Thymus (tissue), 11 donors: Measurements from ENCODE around the gene HP1BP3. TPM values are rescaled to one million over a fixed set of nuclear protein-coding genes. Genes with fewer than 3 reads are reported as not detected.
"Not testable (repeated sequence)": the region's sequence is repeated elsewhere in the genome, so short reads cannot be mapped to it uniquely, and the experiment has no call there.

Experiments used
- DNase-seq, 9 donors: peaks; one replicate each; pipeline ENCODE4 v3.0.0-alpha.2; 2013; ENCODE audit warnings: low spot score in 9 of 9, low read depth in 6 of 9, missing footprints in 1 of 9
- H3K27ac ChIP-seq, 2 donors: one replicate each; pipeline ENCODE4 v1.5.1; 2013; ENCODE audit warnings: control low read depth in 1 of 2, low read depth in 1 of 2, low read length in 1 of 2, mild to moderate bottlenecking in 1 of 2, moderate library complexity in 1 of 2
- H3K27me3 ChIP-seq, 2 donors: one replicate each; pipeline ENCODE4 v1.5.1; 2013; ENCODE audit warnings: low read length in 1 of 2; ENCODE audit not compliant: control insufficient read depth in 2 of 2, insufficient read depth in 1 of 2
- H3K36me3 ChIP-seq, 2 donors: one replicate each; pipeline ENCODE4 v1.5.1; 2013; ENCODE audit warnings: low read length in 1 of 2, mild to moderate bottlenecking in 1 of 2, moderate library complexity in 1 of 2; ENCODE audit not compliant: control insufficient read depth in 2 of 2, insufficient read depth in 2 of 2
- H3K4me1 ChIP-seq, 2 donors: one replicate each; pipeline ENCODE4 v1.5.1; 2013; ENCODE audit warnings: low read length in 2 of 2; ENCODE audit not compliant: control insufficient read depth in 2 of 2, insufficient read depth in 2 of 2
- H3K4me3 ChIP-seq, 2 donors: one replicate each; pipeline ENCODE4 v1.5.1; 2013; ENCODE audit warnings: low read length in 2 of 2, control low read depth in 1 of 2, mild to moderate bottlenecking in 1 of 2
- H3K9me3 ChIP-seq, 2 donors: one replicate each; pipeline ENCODE4 v1.5.1; 2013; ENCODE audit warnings: low read length in 1 of 2, mild to moderate bottlenecking in 1 of 2; ENCODE audit not compliant: control insufficient read depth in 2 of 2, insufficient read depth in 1 of 2
- WGBS: extraction: QIAGEN DNeasy Blood & Tissue Kit; methylation state at CpG from one replicate; pipeline ENCODE4 v1.1.7; 2013; 5-methylcytosine and 5-hydroxymethylcytosine counted together
- polyA plus RNA-seq: library from polyadenylated mRNA; stranded (reverse); fragments of 200-250 nt; gene quantifications from one replicate; pipeline ENCODE4 v1.2.3, GENCODE V29; 2013
- total RNA-seq: library from RNA; stranded (reverse); fragments of 120-200 nt; gene quantifications from one replicate; pipeline ENCODE4 v1.2.4, GENCODE V29; 2013
- donor health status: healthy.

Gene HP1BP3
- total and polyA plus RNA-seq, 2 donors = 123 to 172 TPM

DNA sequence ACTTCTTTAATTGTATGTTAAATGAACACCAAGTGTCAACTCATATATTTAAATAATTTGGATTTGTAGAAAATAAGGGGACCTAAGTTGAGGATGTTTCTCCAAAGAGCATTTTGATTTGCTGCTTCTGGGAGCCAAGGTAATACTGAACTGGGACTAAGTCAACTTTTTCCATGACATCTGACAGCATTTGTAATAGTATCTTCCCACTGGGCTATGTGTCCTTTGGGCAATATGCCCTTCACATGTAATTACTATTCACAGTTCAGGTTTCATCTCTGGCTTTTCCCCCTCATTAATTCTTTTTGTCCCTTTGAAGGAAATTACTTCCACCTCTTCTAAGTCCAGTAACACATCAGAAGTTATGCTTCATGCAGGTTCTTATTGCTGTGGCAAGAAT lies 36.7 kb upstream of the HP1BP3 start:
- Histone ChIP-seq H3K9me3 (no peaks in the 10 kb centered on the region), H3K36me3 (peaks cover 4 to 6% of the 10 kb centered on the region in 2 donors), H3K4me1 (no peaks in the 10 kb centered on the region), H3K27me3 (no peaks in the 10 kb centered on the region), H3K27ac (no peak overlapping the region), H3K4me3 (no peak overlapping the region)
- no peak for DNase-seq

DNA sequence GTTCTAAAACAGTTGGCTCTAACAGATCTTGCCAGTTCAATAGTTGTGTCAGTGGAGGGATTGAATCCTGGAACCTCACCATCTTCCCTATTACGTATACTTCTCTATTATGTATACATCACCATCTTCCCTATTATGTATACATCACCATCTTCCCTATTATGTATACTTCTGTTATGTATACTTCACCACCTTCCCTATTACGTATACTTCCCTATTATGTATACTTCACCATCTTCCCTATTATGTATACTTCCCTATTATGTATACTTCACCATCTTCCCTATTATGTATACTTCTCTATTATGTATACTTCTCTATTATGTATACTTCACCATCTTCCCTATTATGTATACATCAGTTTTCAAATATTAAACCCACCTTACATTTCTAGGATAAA lies 34.4 kb upstream of the HP1BP3 start:
- H3K4me1 ChIP-seq = no peaks in the 10 kb centered on the region
- H3K36me3 ChIP-seq = peaks cover 3 to 4% of the 10 kb centered on the region in 2 donors
- no peak overlapping the region for H3K27ac ChIP-seq
- H3K9me3 ChIP-seq = no peaks in the 10 kb centered on the region
- H3K27me3 ChIP-seq = no peaks in the 10 kb centered on the region
- WGBS = 49% methylated on average over 2 of the region's 2 CpGs
- H3K4me3 ChIP-seq = no peak overlapping the region
- no peak for DNase-seq

DNA sequence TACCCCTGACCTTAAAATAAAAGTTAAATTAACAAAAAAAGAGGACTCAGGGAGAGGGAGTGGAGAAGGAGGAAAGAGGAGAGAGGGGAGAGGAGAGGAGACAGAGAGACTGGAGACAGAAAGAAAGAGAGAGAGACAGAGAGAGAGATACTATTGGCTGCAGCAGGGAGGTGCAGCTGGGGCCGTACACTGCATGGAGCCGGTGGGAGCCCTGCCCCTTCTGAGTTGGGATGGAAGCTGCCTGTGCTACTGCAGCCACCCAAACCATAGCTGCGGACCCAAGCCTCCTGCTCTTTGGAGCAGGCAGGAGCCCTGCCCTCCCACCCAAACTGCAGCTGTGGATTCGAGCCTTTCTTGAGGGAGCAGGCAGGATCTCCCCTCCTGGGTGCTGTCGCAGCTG lies 32.7 kb upstream of the HP1BP3 start:
- H3K27ac ChIP-seq = no peak overlapping the region
- H3K9me3 ChIP-seq = no peaks in the 10 kb centered on the region
- 97% methylated on average over 5 of the region's 5 CpGs for WGBS
- H3K36me3 ChIP-seq = peaks cover 3 to 4% of the 10 kb centered on the region in 2 donors
- no peaks in the 10 kb centered on the region for H3K4me1 ChIP-seq
- no peak overlapping the region for H3K4me3 ChIP-seq
- no peak for DNase-seq
- no peaks in the 10 kb centered on the region for H3K27me3 ChIP-seq

DNA sequence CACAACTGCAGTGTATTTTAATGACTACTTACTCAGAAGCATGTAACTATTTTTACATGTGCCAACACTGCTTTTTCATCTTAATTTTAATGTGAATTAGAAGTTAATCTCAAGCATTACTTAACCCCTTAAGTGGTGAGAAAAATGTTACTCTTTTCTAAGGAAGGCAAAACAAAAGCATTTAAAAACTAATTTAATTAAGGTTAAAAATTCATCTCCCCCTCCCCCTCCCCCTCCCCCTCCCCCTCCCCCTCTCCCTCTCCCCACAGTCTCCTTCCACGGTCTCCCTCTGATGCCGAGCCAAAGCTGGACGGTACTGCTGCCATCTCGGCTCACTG lies 27.4 kb upstream of the HP1BP3 start:
- peaks cover 0 to 4% of the 10 kb centered on the region in 2 donors for H3K36me3 ChIP-seq
- no peak overlapping the region for H3K27ac ChIP-seq
- no peak overlapping the region for H3K4me3 ChIP-seq
- no peaks in the 10 kb centered on the region for H3K9me3 ChIP-seq
- no peaks in the 10 kb centered on the region for H3K4me1 ChIP-seq
- DNase-seq = no peak
- H3K27me3 ChIP-seq = no peaks in the 10 kb centered on the region
- WGBS = no CpG with 5 or more reads among the region's 4 CpGs

DNA sequence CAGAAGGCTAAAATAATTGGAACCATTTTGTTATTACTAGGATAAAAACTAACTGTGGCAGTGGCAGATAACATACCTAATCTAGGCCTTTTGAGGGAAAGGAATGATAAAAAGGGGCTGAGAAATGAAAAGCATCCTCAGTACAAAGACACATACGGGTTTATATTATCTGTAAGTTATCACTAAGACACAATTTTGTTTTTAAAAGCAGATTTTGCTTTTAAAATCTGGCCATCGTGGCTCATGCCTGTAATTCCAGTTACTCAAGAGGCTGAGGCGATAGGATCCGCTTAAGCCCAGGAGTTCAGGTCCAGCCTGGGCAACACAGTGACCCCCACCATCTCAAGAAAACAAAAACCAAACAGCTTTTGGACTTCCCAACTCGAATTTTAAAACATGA lies 24.8 kb upstream of the HP1BP3 start:
- H3K36me3 ChIP-seq = peaks cover 3 to 10% of the 10 kb centered on the region in 2 donors
- H3K9me3 ChIP-seq = no peaks in the 10 kb centered on the region
- H3K27ac ChIP-seq = no peak overlapping the region
- no peaks in the 10 kb centered on the region for H3K27me3 ChIP-seq
- no peaks in the 10 kb centered on the region for H3K4me1 ChIP-seq
- H3K4me3 ChIP-seq = no peak overlapping the region
- 97% methylated on average over 5 of the region's 5 CpGs for WGBS
- DNase-seq = no peak

DNA sequence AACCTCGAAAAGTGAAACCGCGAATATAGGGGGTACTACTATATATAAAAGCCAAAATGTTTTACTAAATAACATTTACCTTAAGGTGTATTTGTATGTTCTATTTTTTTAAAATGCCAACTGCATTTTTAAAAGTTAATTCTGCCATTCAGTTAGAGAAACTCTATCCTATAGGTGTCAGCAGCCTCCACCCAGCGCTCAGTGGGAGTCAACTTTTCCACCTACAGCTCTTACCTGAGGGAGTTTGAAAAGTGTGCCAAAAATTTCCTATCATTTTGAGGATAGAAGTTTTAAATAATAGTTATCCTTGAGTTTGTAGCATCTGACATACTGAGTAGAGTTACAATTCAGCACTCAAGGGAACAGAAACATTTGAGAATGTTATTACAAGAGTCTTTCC lies 6.1 kb upstream of the HP1BP3 start:
- H3K4me3 ChIP-seq = no peak overlapping the region
- H3K9me3 ChIP-seq = no peaks in the 10 kb centered on the region
- no peaks in the 10 kb centered on the region for H3K36me3 ChIP-seq
- no peak for DNase-seq
- H3K4me1 ChIP-seq = no peaks in the 10 kb centered on the region
- H3K27ac ChIP-seq = no peak overlapping the region
- H3K27me3 ChIP-seq = no peaks in the 10 kb centered on the region
- WGBS = 97% methylated on average over 4 of the region's 4 CpGs

DNA sequence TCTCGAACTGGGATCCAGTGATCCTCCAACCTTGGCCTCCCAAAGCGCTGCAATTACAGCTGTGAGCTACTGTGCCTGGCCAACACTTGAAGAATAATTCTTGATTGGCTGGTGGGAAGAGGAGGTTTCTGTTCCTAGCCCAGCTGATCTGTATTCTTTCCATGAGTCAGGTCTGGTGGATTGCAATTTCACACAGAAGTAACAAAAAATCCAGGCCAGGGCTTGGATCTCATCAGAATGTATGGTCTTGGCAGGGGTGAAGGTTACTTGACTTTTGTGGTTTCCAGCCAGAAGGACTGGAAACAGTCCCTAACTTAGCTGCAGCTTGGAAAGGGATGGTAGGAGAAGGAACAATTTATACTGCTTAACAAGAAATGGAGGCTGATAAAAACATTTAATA lies 5.1 kb upstream of the HP1BP3 start:
- WGBS = 93% methylated on average over 2 of the region's 2 CpGs
- no peaks in the 10 kb centered on the region for H3K27me3 ChIP-seq
- peaks cover 3 to 4% of the 10 kb centered on the region in 2 donors for H3K4me1 ChIP-seq
- H3K27ac ChIP-seq = no peak overlapping the region
- no peak for DNase-seq
- H3K4me3 ChIP-seq = no peak overlapping the region
- no peaks in the 10 kb centered on the region for H3K36me3 ChIP-seq
- no peaks in the 10 kb centered on the region for H3K9me3 ChIP-seq

DNA sequence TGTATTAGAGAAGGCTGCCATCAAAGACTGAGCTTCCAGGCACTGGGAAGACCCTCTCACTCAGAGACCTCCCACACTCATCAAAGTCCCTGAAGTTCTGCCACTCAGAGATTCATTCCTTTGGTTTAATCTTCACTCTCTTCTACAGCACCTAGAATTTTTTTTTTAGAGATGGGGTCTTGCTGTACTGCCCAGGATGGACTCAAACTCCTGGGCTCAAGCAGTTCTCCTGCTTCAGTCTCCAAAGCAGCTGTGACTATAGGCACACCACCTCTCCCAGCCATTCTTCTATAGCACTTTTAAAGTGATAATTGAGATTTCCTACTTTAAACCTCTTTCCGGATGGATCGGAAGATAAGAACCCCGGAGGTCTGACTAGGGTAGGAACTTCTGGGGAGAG lies 3.7 kb upstream of the HP1BP3 start:
- Histone ChIP-seq H3K27ac (no peak overlapping the region), H3K36me3 (no peaks in the 10 kb centered on the region), H3K9me3 (no peaks in the 10 kb centered on the region), H3K27me3 (no peaks in the 10 kb centered on the region), H3K4me3 (no peak overlapping the region), H3K4me1 (peaks cover 3 to 4% of the 10 kb centered on the region in 2 donors)
- WGBS = 95% methylated on average over 3 of the region's 3 CpGs
- DNase-seq = no peak

DNA sequence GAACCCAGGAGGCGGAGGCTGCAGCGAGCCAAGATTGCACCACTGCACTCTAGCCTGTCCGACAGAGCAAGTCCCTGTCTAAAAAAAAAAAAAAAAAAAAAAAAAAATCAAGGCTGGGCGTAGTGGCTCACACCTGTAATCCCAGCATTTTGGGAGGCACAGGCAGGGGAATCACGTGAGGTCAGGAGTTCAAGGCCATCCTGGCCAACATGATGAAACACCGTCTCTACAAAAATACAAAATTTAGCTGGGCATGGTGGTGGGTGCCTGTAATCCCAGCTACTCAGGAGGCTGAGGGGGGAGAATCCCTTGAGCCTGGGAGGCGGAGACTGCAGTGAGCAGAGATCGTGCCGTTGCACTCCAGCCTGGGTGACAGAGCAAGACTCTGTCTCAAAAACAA lies 2.5 kb upstream of the HP1BP3 start:
- H3K27ac ChIP-seq, H3K4me3 ChIP-seq, H3K27me3 ChIP-seq, H3K36me3 ChIP-seq, H3K9me3 ChIP-seq, H3K4me1 ChIP-seq, DNase-seq: not testable (repeated sequence)
- WGBS = 96% methylated on average over 9 of the region's 9 CpGs
